ENCODE measurements around the gene SLCO2B1.

SLCO2B1 gene

DNA sequence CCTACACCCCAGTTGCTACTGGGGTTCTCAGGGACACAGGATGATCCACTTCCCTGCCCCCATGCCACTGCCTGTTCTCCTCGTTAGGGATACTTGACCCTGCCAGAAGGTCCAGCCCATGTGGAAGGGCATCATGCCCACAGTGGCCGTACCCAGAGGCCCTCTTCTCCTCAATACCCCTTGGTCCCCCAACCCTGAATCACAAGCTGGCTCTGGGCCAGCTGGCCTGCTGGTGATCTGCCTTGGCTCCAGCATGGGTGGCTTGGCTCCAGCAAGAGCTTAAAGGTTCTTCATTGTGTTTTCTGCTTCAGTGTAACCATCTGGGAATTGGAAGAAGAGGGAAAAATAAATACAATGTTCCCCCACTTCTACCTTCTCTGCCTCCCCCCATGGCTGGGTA, 78.6 kb downstream of the SLCO2B1 start:
- H3K27ac ChIP-seq: no peak overlapping the region
- TF ChIP-seq CTCF (conservative IDR thresholded peaks at IDR 0.05) (no peak), ZFX (IDR thresholded peaks at IDR 0.05) (no peak)

GRCh38 chr11:75230621-75231020, 79.7 kb downstream of the SLCO2B1 start:
- TF ChIP-seq CTCF (conservative IDR thresholded peaks at IDR 0.05) (no peak), ZFX (IDR thresholded peaks at IDR 0.05) (no peak)
- H3K27ac ChIP-seq: no peak overlapping the region

GRCh38 chr11:75233754-75234172, 82.9 kb downstream of the SLCO2B1 start:
- H3K27ac ChIP-seq: no peak overlapping the region
- TF ChIP-seq ZFX (IDR thresholded peaks at IDR 0.05): no peak
- TF ChIP-seq CTCF (conservative IDR thresholded peaks at IDR 0.05): no peak

DNA sequence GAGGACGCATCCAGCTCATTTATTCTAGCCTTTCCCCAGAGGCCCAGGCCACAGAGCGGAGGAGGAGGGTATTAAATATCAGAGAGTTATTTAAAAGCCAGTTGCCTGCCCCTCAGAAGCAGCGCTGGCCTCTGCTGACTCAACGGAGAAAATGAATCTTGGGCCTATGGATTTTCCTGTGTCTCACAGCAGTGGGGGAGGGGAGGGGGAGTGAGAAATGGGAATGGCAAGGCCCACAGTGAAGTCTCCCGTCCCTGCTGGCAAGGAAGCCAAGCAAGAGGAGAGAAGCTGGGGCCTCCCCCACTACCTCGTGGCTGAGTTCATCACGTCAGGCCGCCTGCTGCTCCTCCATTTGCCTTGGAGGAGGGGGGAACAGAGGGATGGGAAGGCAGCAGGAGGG, 85.2 kb downstream of the SLCO2B1 start:
- TF ChIP-seq CTCF (conservative IDR thresholded peaks at IDR 0.05) (no peak), ZFX (IDR thresholded peaks at IDR 0.05) (no peak)
- no peak overlapping the region for H3K27ac ChIP-seq

DNA sequence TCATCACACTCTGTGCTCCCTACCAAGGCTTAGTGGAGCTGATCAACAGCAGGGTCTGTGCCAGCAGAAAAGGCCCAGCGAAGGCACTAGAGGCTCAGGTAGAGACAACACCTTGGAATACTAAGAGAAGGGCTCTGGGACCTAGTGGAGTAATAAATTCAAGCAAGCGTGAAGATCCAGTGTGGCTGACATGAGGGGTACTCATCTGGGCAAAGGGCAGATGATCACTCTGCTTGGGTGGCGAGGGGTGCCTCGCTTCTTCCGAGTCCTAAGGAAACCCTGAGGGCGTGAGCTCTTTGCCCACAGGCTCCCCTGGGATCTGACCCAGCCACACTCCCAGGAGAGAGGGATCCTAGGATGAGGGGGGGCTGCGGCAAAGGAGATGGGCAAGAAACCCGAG, 86.1 kb downstream of the SLCO2B1 start:
- no peak overlapping the region for H3K27ac ChIP-seq

DNA sequence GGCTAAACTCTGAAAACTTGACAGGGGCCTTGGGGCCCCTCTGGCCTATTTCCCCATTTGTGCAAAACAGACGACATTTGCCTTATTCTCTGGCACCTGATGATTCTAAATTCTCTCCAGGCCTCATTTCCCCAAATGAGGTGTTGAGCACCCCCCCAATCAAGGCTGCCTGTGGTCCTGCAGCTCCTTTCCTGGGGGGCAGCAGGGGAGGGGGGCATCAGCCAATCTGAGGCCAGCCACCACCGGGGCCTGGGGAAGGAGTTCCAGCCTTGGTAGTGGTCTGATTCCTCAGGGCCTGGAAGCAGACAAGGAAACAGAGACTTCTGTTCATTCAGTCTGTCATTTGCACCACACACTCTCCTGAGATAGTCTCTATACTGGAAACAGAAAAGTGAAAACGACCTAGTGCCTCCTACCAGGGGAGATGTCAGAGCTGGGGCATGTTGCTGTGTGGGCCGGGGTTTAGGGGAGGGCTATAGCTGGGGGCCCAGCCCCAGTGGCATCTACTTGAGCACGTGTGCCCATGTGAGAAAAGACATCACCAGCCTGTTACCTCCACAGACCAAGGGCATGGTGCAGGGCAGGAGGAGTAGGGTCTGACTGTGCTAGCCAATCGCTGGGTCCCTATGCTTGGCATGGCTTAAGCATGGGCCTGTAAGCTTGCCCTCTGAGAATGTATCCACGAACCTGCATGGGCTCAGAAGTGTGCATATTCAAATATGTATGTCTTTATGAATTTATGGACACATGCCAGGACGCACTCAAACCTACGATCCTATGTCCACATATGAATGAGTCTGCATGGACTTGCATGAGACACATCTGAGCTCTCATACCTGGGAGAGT, 87.9 kb downstream of the SLCO2B1 start:
- no peak for TF ChIP-seq CTCF (conservative IDR thresholded peaks at IDR 0.05)
- no peak for TF ChIP-seq ZFX (IDR thresholded peaks at IDR 0.05)
- H3K27ac ChIP-seq: no peak overlapping the region

More for the DNA sequence above, 86.1 kb downstream of the SLCO2B1 start:
- no peak for TF ChIP-seq CTCF (conservative IDR thresholded peaks at IDR 0.05)
- TF ChIP-seq ZFX (IDR thresholded peaks at IDR 0.05): no peak

- TF ChIP-seq CTCF (conservative IDR thresholded peaks at IDR 0.05): no peak
- TF ChIP-seq ZFX (IDR thresholded peaks at IDR 0.05): no peak
- no peak overlapping the region for H3K27ac ChIP-seq
These were observed 88.8 kb downstream of the SLCO2B1 start for GRCh38 chr11:75239531-75240290.

Measured in C4-2B (cell line).